AG09309 (cell line): ENCODE measurements around the gene TMOD1.

ENCODE experiments used
- DNase-seq: peaks from one replicate; pipeline ENCODE4 v3.0.0-alpha.2; 2010; ENCODE audit warnings: low read depth
- H3K4me3 ChIP-seq: 2 replicates; pipeline ENCODE4 v1.5.1; 2011; ENCODE audit warnings: mild to moderate bottlenecking, low read depth, low read length, moderate library complexity; ENCODE audit not compliant: control insufficient read depth
- TF ChIP-seq, protein P1 (sequence below): IDR thresholded peaks from 2 replicates; pipeline ENCODE4 v1.5.1; 2011; ENCODE audit warnings: mild to moderate bottlenecking, low read depth, low read length, inconsistent platforms; ENCODE audit not compliant: insufficient read depth, control insufficient read depth; ENCODE audit errors: missing control alignments

TMOD1 gene

DNA sequence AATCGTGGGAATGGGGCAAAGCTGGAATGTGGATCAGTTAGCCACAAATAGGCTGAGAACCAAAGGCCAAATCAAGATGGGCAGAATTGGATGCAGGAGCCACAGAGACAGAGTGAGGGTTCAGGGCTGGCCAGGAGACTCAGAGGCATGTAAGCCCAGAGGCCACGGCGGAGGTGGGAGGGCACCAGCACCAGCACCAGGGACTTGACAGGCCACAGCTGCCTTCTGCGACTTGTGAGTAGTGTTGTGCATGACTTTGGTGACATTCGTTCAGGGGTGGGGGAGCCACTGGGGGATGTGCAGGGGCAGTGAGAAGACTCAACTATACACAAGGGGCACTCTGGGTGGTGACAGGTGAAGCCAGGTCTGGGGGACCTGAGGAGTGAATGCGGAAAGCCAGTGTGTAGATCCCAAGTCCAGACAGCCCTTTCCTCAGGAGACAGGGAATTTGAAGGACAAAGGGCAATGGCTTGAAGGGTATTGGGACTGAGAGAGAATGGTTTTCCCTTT is 53.2 kb downstream of the TMOD1 start:
- no peak for DNase-seq
- H3K4me3 ChIP-seq: no peak overlapping the region
- TF ChIP-seq, protein P1, sequence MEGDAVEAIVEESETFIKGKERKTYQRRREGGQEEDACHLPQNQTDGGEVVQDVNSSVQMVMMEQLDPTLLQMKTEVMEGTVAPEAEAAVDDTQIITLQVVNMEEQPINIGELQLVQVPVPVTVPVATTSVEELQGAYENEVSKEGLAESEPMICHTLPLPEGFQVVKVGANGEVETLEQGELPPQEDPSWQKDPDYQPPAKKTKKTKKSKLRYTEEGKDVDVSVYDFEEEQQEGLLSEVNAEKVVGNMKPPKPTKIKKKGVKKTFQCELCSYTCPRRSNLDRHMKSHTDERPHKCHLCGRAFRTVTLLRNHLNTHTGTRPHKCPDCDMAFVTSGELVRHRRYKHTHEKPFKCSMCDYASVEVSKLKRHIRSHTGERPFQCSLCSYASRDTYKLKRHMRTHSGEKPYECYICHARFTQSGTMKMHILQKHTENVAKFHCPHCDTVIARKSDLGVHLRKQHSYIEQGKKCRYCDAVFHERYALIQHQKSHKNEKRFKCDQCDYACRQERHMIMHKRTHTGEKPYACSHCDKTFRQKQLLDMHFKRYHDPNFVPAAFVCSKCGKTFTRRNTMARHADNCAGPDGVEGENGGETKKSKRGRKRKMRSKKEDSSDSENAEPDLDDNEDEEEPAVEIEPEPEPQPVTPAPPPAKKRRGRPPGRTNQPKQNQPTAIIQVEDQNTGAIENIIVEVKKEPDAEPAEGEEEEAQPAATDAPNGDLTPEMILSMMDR: no peak

DNA sequence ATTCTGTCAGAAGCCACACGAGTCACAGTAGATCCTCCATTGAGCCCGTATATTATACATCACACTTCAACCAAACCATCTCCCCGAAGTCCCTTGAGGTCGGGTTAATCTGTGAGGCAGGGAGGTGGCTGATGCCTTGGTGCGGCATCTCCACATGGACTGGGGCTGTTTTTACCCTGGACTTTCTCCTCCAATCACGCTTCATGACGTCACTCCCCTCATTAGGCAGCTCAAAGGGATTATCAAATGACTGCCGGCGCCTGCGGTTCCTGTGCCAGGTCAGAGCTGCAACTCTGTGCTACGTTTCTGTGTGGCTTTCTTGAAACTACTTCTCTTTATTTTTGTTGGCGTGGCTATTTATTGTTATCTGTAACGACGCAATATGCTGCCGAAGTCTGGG is 53.7 kb downstream of the TMOD1 start:
- TF ChIP-seq, protein P1: no peak
- no peak for DNase-seq

DNA sequence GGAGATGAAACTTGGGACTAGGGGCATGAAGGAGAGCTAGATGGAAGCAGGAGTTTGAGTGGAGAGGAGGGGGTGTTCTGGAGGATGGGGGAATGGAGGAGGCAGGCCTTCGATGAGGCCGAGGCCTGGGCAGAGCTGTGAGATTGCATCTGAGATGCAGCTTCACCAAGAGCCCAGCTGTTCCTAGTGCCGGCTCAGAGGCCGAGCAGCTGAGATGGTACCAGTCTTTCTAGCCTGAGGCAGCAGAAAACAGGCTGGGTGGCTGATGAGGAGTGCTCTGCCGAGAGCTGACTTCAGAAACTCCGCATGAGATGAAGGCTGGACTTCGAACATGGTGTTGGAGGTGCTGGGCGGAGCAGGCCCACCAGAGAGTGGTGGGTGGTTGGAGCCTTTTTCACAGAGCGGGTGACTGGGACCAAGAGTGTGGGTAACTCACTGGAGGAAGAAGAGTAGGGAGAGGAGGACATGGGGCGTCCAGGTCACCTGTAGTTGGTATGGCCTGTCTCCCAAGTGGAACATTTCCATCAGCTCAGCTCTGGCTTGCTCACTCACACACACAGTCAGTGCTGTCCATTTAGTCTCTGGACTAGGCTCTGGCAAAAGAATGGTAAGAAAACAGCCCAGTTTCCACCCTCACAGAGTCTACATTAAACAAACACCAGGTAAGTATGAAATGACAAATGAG is 54.7 kb downstream of the TMOD1 start:
- TF ChIP-seq, protein P1: no peak
- H3K4me3 ChIP-seq: no peak overlapping the region
- DNase-seq: no peak

More for the DNA sequence above, 53.7 kb downstream of the TMOD1 start:
- H3K4me3 ChIP-seq: no peak overlapping the region

DNA sequence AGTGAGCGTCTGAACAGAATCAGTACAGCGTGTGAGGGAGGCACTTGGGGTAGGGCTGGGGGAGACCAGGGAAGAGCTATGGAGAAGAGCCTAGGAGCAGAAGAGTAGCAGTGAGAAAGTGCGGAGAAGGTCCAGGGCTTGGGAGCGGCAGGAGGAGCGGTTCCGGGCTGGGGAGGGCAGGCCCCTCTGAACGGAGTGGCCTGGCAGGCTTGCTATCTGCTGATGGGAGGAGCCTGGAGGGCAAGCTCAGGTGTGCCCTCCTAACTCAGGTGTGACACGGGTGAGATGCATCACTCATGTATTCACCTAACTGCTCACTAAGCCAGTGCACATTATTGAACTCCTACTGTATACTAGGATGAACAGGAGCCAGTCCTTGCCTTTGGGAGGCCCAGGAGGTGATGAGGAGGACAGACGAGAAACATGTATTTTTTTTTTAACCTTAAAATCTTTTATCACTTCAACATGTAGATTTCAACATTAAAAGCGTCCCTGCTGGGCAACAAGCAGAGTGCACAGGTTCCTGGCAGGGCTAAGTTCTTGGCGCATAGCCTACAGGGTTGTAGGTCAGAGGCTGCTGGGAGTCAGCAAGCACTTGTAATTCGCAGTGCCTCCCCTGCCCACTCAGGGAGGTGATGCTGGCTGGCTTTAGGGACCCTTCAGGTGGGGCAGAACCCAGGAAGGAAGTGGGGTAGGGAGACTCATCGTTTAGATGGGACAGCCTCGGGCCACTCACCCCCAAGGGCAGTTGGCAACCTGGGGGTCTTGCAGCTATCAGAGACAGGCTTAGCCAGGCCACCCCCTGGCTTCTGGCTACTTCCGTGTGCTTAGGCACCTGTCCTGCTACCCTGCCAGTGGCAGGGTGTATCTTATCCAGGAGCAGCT is 55.5 kb downstream of the TMOD1 start:
- H3K4me3 ChIP-seq: no peak overlapping the region
- TF ChIP-seq, protein P1: no peak
- DNase-seq: no peak

DNA sequence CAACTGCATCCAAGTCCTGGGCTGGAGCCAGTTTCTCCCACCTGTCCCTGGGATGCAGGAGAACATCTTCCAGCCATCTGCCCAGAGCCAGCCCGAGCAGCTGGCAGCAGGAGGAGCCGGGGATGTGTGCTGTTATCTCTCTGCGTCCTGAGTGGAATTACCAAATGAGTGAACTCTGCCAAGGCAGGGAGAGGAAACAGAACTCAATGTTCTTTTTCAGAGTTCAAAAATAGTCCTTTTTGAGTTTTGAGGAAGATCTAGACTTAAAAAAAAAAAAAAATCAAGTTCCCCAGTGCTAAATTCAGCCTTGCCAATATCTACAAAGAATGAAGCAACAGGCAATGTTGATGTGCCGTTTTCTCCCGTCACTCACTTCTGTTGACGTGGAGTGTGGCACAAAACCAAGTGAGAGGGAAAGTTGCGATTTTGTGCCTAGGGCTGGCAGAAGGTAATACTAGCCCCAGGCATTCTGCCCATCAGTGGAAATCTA is 56.2 kb downstream of the TMOD1 start:
- TF ChIP-seq, protein P1: no peak
- H3K4me3 ChIP-seq: no peak overlapping the region
- no peak for DNase-seq

DNA sequence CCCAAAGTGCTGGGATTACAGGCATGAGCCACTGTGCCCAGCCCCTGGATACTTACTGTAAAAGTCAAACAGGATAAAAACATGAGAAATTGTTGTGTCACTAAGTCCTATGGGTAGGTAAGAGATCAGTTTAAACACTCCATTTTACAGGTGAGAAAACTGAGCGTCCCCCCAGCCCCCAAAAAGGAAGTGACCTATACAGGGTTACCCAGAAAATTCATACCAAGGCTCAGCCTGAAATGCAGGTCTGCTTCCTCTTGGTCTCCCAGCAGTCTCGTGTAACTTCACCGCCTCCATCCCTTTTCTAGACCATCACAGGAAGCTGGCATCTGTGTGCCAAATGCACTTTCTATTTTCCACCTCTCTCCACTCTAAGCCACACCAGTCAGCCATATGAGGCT is 57.2 kb downstream of the TMOD1 start:
- no peak overlapping the region for H3K4me3 ChIP-seq
- TF ChIP-seq, protein P1: no peak
- DNase-seq: no peak
